Fibroblast of gingiva (primary cell): Measurements from ENCODE around the gene COTL1.

Experiments
- DNase-seq: peaks from one replicate; pipeline ENCODE4 v3.0.0-alpha.2; 2011; ENCODE audit warnings: low read depth

COTL1 gene

DNA sequence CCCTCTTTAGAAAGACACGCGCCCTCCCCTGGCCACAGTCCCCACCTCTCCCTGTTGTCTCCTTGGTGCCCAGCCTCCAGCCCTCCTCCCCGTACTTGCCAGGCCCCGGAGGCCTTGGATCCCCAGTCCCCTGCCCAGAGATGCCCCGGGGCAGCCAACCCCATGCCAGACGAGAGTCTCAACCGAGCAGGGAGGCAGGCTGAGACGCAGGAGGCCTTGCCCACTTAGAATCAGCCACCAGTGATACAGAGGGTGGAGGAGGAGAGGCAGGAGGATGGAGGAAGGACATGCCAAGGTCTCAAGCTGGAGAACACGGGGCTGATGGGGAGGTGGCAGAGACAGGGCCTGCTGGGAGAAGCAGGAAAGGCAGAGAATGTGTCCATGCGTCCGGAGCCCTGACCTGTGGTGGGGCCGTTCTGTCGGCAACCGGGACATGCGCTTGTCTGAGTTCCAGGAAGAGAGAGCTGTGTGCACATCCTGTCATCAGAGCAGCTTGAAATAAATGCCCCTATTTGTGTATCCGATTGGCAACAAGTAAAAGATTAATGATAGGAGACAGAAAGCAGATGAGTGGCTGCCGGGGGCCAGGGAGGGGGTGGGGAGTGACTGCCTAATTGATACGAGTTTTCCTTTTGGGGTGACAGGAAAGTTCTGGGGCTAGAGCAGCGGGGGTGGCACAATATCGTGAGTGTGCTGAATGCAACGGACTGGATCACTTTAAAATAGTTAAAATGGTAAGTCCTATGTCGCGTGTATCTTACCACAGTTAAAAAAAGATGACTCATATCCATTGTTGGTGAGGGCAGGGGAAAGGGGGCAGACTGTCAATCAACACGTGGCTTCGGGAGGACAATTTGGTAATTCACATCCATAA lies 68.7 kb downstream of the COTL1 start:
- no peak for DNase-seq

- DNase-seq = no peak
Measured at GRCh38 chr16:84548508-84548907, 69.4 kb downstream of the COTL1 start.

GRCh38 chr16:84547546-84548061 lies 70.3 kb downstream of the COTL1 start:
- DNase-seq = no peak

DNA sequence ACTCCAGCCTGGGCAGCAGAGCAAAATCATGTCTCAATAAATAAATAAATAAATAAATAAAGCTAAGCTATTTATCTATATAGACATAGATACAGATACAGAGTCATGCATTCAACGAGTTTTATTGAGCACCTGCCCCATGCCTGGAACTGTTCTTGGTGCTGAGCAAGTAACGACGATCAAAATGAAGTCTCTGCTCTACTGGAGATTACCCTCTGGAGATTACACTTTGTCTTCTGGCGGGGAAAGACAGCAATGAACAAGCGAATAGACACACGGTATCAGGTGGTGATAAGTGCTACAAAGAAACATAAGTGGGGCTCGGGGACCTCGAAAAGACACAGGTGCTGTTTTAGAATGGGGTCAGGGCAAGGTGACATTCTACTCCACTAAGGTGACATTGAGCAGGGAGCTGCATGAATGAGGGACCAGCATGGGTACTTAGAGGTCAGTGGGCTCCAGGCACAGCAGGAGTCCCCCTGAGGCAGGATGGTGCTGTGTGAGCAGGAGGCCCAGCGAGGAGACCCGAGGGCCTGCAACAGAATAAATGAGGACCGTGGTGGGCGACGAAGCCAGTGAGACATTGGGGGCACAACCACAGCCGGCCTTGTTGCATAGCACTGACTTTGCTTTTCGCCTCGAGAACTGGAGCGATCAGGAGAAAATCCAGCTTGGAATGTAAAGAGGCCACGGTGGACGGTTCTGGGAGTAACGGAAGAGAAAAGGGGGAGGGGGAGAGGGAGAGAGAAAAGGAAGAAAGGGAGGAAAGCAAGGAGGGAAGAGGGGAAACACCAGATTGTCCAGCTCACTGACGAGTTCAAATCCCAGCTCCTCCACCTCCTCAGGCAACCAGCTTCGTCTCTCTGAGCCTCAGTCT lies 71.0 kb downstream of the COTL1 start:
- DNase-seq = no peak

GRCh38 chr16:84545114-84545737 lies 72.7 kb downstream of the COTL1 start:
- DNase-seq = no peak

GRCh38 chr16:84544031-84544773 lies 73.7 kb downstream of the COTL1 start:
- no peak for DNase-seq

DNA sequence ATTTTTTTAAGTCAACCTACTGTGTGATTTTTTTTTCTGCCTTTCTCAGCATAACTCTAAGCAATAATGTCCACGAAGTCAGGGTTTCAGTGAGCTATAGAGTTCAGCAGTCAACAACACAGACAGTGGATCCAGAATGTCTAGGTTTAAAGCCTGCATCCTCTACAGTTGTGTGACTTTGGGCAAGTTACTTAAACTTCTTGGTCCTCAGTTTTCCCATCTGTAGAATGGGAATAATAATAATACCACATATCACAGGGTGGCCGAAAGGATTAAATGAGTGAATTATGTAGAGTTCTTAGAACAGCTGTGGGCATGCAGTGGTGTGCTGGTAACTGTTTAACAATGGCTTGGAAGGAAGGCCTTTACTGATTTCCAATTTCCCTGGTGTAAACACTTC lies 74.6 kb downstream of the COTL1 start:
- no peak for DNase-seq

- DNase-seq = peak; percentile 14
Measured at GRCh38 chr16:84541999-84542817, 75.7 kb downstream of the COTL1 start.

GRCh38 chr16:84540194-84540593 lies 77.7 kb downstream of the COTL1 start:
- no peak for DNase-seq

- no peak for DNase-seq
Measured at GRCh38 chr16:84538222-84538840, 79.5 kb downstream of the COTL1 start.

DNA sequence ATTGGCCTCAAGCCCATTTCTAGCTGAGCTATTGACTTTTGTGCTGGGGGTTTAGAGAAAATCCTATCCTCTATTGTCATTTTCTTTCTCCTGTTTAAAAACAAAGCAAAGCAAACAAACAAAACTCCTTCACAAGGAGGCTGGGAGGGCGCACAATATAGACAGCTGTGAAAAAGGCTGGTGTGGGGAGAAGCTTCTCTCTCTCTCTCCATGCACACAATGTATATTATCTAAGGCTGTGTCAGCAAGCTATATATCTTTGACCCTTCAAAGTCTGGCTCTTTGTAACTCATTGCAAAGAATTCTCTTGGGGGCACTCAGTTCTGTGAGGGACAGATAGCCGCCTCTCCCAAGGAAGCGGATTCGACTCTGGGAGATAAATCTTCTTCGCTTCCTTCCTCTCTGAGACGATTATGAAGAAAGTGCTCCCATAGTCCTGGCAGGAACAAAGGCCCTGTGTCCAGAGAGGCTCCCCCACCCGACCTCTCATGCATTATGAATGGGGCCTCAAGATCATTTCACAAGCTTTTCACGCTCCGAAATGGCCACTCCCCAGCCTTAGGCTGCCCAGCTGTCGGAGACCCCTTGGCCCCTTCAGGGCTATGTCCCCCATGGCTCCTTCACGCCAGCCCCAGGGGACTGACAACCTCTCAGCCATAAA lies 80.3 kb downstream of the COTL1 start:
- no peak for DNase-seq

DNA sequence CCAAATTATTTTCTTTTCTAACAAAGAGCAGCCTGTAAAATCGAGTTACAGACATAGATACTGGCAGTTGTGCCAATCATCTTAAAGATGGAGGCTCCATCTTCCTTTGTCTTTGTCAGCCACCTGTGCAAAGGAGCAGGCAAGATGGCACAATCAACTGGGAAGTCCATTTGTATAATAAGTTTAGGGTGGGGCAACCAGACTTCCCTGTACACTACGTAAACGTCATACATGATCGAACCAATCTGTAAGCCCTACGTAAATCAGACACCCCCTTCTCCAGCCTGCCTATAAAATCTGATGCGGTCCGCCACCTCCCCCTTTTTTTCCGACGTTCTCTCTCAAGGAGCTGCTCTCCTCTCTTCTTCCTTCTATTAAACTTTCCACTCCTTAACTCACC lies 82.0 kb downstream of the COTL1 start:
- no peak for DNase-seq

- DNase-seq = no peak
Measured at GRCh38 chr16:84535408-84535807, 82.5 kb downstream of the COTL1 start.

GRCh38 chr16:84534815-84535214 lies 83.1 kb downstream of the COTL1 start:
- no peak for DNase-seq

- peak; percentile 26 for DNase-seq
Measured at GRCh38 chr16:84532855-84533486, 84.9 kb downstream of the COTL1 start.

DNA sequence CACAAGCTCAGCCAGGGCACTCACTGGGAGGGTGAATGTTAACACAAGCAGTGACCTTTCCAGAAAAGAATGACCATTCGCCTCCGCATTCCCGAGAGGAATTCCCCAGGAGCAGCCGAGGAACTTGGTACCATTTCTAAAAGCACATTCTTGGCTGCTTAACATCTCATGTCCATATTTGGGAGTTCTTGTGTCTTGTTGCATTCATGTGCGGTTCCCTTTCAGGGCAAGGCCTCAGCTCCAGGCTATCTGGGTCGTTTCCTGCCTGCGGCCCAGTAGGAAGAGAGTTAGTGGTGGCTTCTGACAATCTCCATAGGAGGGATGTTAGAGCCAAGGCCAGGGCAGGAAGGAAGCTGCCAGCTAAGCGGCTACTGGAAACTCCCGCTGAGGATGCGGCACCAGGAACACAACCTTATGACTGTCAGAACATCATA lies 85.6 kb downstream of the COTL1 start:
- DNase-seq = peak; percentile 96

GRCh38 chr16:84531671-84532111 lies 86.2 kb downstream of the COTL1 start:
- DNase-seq = no peak

DNA sequence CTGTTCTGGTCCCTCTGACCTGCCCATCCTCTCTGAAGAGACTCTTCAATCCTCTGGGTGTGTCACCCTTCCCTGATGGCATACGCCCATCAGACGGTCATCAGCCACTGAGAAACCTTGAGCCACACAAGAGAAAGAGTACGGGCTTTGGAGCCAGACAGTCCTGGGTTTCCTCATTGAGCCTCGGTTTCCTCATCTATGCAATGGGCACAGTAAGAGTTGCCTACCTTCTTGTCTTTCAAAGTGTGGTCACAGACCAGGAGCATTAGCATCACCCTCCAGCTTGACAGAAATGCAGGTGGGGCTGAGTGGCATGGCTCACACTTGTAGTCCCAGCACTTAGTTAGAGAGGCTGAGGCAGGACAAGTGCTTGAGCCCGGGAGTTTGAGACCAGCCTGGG lies 87.3 kb downstream of the COTL1 start:
- no peak for DNase-seq

- DNase-seq = no peak
Measured at GRCh38 chr16:84529607-84530006, 88.3 kb downstream of the COTL1 start.
